SU-DHL-6 (cell line): ENCODE data around the gene NR2E3.
A peak's percentile ranks its signal among the peaks of the same experiment; 100 is the strongest.

Source experiments
- H2AFZ ChIP-seq: fragments of 200-600 bp; sonication (generic); 2 replicates; pipeline ENCODE4 v1.6.1; 2014; ENCODE audit warnings: low read depth, mild to moderate bottlenecking, moderate library complexity, mixed read lengths, antibody characterized with exemption, low read length; ENCODE audit not compliant: severe bottlenecking
- H3F3A ChIP-seq: fragments of 200-600 bp; shearing (Covaris generic); 2 replicates; pipeline ENCODE4 v1.6.0; 2016; ENCODE audit warnings: antibody characterized with exemption, mild to moderate bottlenecking; ENCODE audit not compliant: insufficient read depth
- H3K27ac ChIP-seq: fragments of 200-600 bp; sonication (generic); 2 replicates; pipeline ENCODE4 v1.5.1; 2016; ENCODE audit warnings: low read depth, mild to moderate bottlenecking, low read length, moderate library complexity, mixed read lengths
- H3K27me3 ChIP-seq: fragments of 200-600 bp; sonication (generic), shearing (Covaris generic); 2 replicates; pipeline ENCODE4 v1.6.0; 2014; ENCODE audit warnings: mild to moderate bottlenecking, low read length
- H3K36me3 ChIP-seq: fragments of 200-600 bp; sonication (generic); 2 replicates; pipeline ENCODE4 v1.6.1; 2014; ENCODE audit warnings: mild to moderate bottlenecking, low read length, mixed read lengths
- H3K4me2 ChIP-seq: fragments of 300-600, 200-600 bp; shearing (Covaris generic), sonication (generic); 2 replicates; pipeline ENCODE4 v1.6.0; 2014; ENCODE audit warnings: low read length, low read depth, mild to moderate bottlenecking; ENCODE audit not compliant: poor library complexity, severe bottlenecking
- H3K4me3 ChIP-seq: fragments of 200-600 bp; sonication (generic); 2 replicates; pipeline ENCODE4 v1.5.1; 2014; ENCODE audit warnings: antibody characterized with exemption, low read length, mild to moderate bottlenecking, mixed read lengths; ENCODE audit not compliant: insufficient read depth, poor library complexity, severe bottlenecking
- H3K79me2 ChIP-seq: fragments of 200-600 bp; sonication (generic); 2 replicates; pipeline ENCODE4 v1.6.1; 2014; ENCODE audit warnings: mild to moderate bottlenecking, low read length, moderate library complexity; ENCODE audit not compliant: insufficient read depth
- H3K9ac ChIP-seq: fragments of 200-600 bp; sonication (generic); 2 replicates; pipeline ENCODE4 v1.7.0; 2014; ENCODE audit warnings: mild to moderate bottlenecking, low read length
- H3K9me2 ChIP-seq: fragments of 200-600 bp; sonication (generic); replicated peaks from 2 replicates; pipeline ENCODE4 v1.6.1; 2014; ENCODE audit warnings: low read length; ENCODE audit not compliant: insufficient read depth
- H3K9me3 ChIP-seq: fragments of 200-600 bp; sonication (generic); 2 replicates; pipeline ENCODE4 v1.6.1; 2014; ENCODE audit warnings: low read length, mixed read lengths; ENCODE audit not compliant: insufficient read depth
- H4K20me1 ChIP-seq: fragments of 200-600 bp; sonication (generic); 2 replicates; pipeline ENCODE4 v1.6.1; 2014; ENCODE audit warnings: low read depth, mild to moderate bottlenecking, antibody characterized with exemption, low read length, moderate library complexity, mixed read lengths
- EZH2phosphoT487 ChIP-seq: fragments of 200-600 bp; sonication (generic), shearing (Covaris generic); conservative IDR thresholded peaks from 2 replicates; pipeline ENCODE4 v1.6.1; 2018; ENCODE audit warnings: mild to moderate bottlenecking, antibody characterized with exemption, low read length, moderate library complexity, mixed read lengths
- TF ChIP-seq, protein P1 (sequence below): fragments of 200-600 bp; sonication (generic); IDR thresholded peaks from one replicate; pipeline ENCODE4 v1.5.1; 2017; ENCODE audit warnings: antibody characterized with exemption, mild to moderate bottlenecking, low read length, moderate library complexity; ENCODE audit not compliant: insufficient read depth, poor library complexity, severe bottlenecking

The NR2E3 gene

DNA sequence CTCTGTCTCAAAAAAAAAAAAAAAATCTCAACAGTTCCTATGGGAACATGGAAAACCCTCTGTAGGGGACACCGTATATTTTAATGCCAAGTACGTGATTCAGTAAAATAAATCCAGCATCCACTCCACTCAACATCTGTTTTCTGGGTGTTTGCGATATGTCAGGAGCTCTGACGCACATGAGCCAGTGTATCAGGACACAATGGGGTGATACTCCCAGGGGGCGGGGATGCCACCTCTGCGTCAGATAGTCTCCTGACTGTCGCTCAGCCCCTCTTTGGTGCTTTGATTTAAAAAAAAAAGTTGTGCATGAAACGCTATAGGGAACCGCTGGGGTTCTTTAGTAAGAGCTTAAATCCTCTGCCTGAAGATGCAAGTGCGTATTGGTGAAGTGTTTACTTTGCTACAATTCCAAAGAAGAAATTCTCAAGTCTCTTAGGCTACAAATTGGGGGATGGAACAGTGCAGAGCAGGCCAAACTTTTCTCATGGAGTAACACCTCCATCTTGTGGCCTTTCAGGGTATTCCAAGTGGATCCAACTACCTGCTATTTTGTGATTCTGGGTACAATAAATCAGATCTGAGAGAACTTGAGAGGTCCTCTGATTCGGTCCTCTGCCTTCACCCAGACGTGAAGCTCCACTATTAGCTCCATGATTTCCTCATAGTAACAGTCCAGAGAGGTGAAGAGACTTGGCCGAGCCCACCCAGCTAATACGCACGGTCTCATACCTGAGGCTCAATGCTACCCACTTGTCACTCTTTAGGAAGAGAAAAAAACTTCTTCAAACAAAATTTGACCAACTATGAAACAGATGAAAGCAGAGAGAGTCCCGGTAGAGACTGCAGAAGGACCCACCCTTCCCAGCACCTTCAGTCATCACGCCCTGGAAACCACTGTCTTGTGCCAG is 9.3 kb upstream of the NR2E3 start:
- Histone ChIP-seq H3K9me3 (no peaks in the 10 kb centered on the region), H3K36me3 (no peaks in the 10 kb centered on the region), H3F3A (no peaks in the 10 kb centered on the region), H2AFZ (no peak overlapping the region), H4K20me1 (no peaks in the 10 kb centered on the region), H3K4me3 (no peak overlapping the region), H3K27ac (no peak overlapping the region), H3K79me2 (no peaks in the 10 kb centered on the region), H3K9me2 (no peaks in the 10 kb centered on the region), H3K9ac (no peak overlapping the region), H3K27me3 (no peaks in the 10 kb centered on the region), H3K4me2 (no peak overlapping the region)
- TF ChIP-seq, protein P1, sequence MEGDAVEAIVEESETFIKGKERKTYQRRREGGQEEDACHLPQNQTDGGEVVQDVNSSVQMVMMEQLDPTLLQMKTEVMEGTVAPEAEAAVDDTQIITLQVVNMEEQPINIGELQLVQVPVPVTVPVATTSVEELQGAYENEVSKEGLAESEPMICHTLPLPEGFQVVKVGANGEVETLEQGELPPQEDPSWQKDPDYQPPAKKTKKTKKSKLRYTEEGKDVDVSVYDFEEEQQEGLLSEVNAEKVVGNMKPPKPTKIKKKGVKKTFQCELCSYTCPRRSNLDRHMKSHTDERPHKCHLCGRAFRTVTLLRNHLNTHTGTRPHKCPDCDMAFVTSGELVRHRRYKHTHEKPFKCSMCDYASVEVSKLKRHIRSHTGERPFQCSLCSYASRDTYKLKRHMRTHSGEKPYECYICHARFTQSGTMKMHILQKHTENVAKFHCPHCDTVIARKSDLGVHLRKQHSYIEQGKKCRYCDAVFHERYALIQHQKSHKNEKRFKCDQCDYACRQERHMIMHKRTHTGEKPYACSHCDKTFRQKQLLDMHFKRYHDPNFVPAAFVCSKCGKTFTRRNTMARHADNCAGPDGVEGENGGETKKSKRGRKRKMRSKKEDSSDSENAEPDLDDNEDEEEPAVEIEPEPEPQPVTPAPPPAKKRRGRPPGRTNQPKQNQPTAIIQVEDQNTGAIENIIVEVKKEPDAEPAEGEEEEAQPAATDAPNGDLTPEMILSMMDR: peak; percentile 41
- no peak for TF ChIP-seq EZH2phosphoT487

DNA sequence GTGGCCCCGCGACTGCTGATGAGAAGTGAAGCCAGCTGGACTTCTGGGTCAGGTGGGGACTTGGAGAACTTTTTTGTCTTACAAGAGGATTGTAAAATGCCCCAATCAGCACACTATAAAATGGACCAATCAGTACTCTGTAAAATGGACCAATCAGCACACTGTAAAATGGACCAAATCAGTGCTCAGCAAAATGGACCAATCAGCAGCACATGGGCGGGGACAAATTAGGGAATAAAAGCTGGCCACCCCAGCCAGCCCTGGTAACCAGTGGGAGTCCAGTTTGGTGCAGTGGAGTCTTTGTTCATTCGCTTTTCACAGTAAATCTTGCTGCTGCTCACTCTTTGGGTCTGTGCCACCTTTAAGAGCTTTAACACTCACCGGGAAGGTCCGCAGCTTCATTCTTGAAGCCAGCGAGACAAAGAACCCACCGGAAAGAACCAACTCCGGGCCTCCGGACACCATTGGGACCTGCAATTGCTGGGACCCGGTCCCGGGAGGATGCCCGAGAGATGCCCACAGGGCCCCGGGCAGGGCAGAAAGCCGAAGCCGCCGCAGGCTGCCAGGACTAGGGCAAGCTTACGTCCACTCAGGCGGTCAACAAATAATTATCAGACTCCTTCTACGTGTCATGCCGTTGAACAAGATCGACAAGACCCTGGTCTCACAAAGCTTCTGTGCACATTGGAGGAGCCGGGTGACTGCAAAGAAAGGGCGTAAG is 8.3 kb upstream of the NR2E3 start:
- Histone ChIP-seq H3K79me2 (no peaks in the 10 kb centered on the region), H3F3A (no peaks in the 10 kb centered on the region), H3K9me3 (no peaks in the 10 kb centered on the region), H3K36me3 (no peaks in the 10 kb centered on the region), H3K4me3 (no peak overlapping the region), H3K9ac (no peak overlapping the region), H3K27me3 (no peaks in the 10 kb centered on the region), H3K4me2 (no peak overlapping the region), H4K20me1 (no peaks in the 10 kb centered on the region), H3K9me2 (no peaks in the 10 kb centered on the region), H2AFZ (no peak overlapping the region), H3K27ac (no peak overlapping the region)
- no peak for TF ChIP-seq EZH2phosphoT487
- TF ChIP-seq, protein P1: no peak

DNA sequence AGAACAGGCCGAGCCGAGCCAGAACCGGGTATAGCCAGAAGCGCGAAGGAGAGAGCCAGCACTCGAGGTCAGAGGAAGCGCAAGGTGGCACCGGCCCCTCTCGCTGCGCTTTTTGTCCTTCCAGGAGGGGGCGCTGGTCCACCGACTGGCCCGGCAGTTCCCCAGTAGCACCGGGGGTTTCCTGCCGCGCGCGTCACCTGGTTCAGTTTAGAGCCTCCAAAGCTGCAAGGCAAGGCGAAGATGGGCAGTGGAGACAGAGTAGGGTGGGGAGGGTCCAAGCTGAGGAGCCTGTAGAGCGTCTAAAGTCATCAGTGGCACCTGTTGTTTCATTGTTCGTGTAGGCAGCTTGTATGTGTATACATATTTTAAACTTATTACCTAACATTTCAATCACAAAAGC is 7.6 kb upstream of the NR2E3 start:
- Histone ChIP-seq H3K27me3 (no peaks in the 10 kb centered on the region), H3K27ac (no peak overlapping the region), H2AFZ (no peak overlapping the region), H3K36me3 (no peaks in the 10 kb centered on the region), H3K4me2 (no peak overlapping the region), H3K4me3 (no peak overlapping the region), H3K9me3 (no peaks in the 10 kb centered on the region), H3K9me2 (no peaks in the 10 kb centered on the region), H3K79me2 (no peaks in the 10 kb centered on the region), H3K9ac (no peak overlapping the region), H3F3A (no peaks in the 10 kb centered on the region), H4K20me1 (no peaks in the 10 kb centered on the region)
- no peak for TF ChIP-seq EZH2phosphoT487
- TF ChIP-seq, protein P1: peak; percentile 31
